Neural cell (in vitro differentiated cells): ENCODE results near the gene LRRC61. TPM values are rescaled to one million over a fixed set of nuclear protein-coding genes. Genes with fewer than 3 reads are reported as not detected.

Experiments used
- H2AFZ ChIP-seq: fragments of 200-600, 300-800 bp; sonication (generic), shearing (Covaris generic); 2 replicates; pipeline ENCODE4 v1.6.0; 2014; ENCODE audit warnings: low read depth, mild to moderate bottlenecking, antibody characterized with exemption, low read length, moderate library complexity
- H3F3A ChIP-seq: fragments of 200-600 bp; shearing (Covaris generic); 2 replicates; pipeline ENCODE4 v1.6.1; 2016; ENCODE audit warnings: mild to moderate bottlenecking, moderate library complexity, mixed read lengths, antibody characterized with exemption, low read length; ENCODE audit not compliant: insufficient read depth, poor library complexity, severe bottlenecking
- H3K27ac ChIP-seq: fragments of 200-600, 300-800 bp; sonication (generic), shearing (Covaris generic); 2 replicates; pipeline ENCODE4 v1.5.1; 2014; ENCODE audit warnings: mild to moderate bottlenecking, low read length, moderate library complexity
- H3K27me3 ChIP-seq: fragments of 300-800, 200-600 bp; sonication (generic), shearing (Covaris generic); 2 replicates; pipeline ENCODE4 v1.6.0; 2014; ENCODE audit warnings: mild to moderate bottlenecking, low read depth, low read length, moderate library complexity; ENCODE audit not compliant: insufficient read depth
- H3K36me3 ChIP-seq: fragments of 300-800, 200-600 bp; sonication (generic), shearing (Covaris generic); 2 replicates; pipeline ENCODE4 v1.5.1; 2014; ENCODE audit warnings: mild to moderate bottlenecking, antibody characterized with exemption, low read length, moderate library complexity; ENCODE audit not compliant: insufficient read depth
- H3K4me2 ChIP-seq: fragments of 300-800, 200-600 bp; sonication (generic), shearing (Covaris generic); 2 replicates; pipeline ENCODE4 v1.6.0; 2014; ENCODE audit warnings: mild to moderate bottlenecking, low read length
- H3K4me3 ChIP-seq: fragments of 300-800, 200-600 bp; sonication (generic), shearing (Covaris generic); 2 replicates; pipeline ENCODE4 v1.5.1; 2014; ENCODE audit warnings: mild to moderate bottlenecking, low read length, moderate library complexity
- H3K79me2 ChIP-seq: fragments of 200-600 bp; shearing (Covaris generic); replicated peaks from 2 replicates; pipeline ENCODE4 v1.6.0; 2014; ENCODE audit warnings: mild to moderate bottlenecking, low read length, moderate library complexity; ENCODE audit not compliant: insufficient read depth
- H3K9ac ChIP-seq: fragments of 300-800, 200-600 bp; sonication (generic), shearing (Covaris generic); 2 replicates; pipeline ENCODE4 v1.6.1; 2016; ENCODE audit warnings: mild to moderate bottlenecking, low read length, mixed read lengths
- H3K9me2 ChIP-seq: fragments of 200-600 bp; shearing (Covaris generic); 2 replicates; pipeline ENCODE4 v1.6.1; 2016; ENCODE audit warnings: mild to moderate bottlenecking, low read length, mixed read lengths; ENCODE audit not compliant: insufficient read depth
- H3K9me3 ChIP-seq: fragments of 200-600, 300-800 bp; sonication (generic), shearing (Covaris generic); 2 replicates; pipeline ENCODE4 v1.6.1; 2016; ENCODE audit warnings: mild to moderate bottlenecking, mixed run types, low read length, moderate library complexity, mixed read lengths
- H4K20me1 ChIP-seq: fragments of 200-600 bp; shearing (Covaris generic); 2 replicates; pipeline ENCODE4 v1.6.1; 2016; ENCODE audit warnings: mild to moderate bottlenecking, mixed run types; ENCODE audit not compliant: insufficient read depth
- EP300 ChIP-seq: fragments of 450-650 bp; conservative IDR thresholded peaks from 2 replicates; pipeline ENCODE4 v1.6.1; 2014; ENCODE audit warnings: antibody characterized with exemption, mild to moderate bottlenecking, moderate library complexity; ENCODE audit not compliant: poor library complexity, severe bottlenecking
- EZH2 ChIP-seq: fragments of 200-600, 300-800 bp; shearing (Covaris generic), sonication (generic); IDR thresholded peaks from 2 replicates; pipeline ENCODE4 v1.6.1; 2014; ENCODE audit warnings: antibody characterized with exemption, low read length, borderline replicate concordance, mild to moderate bottlenecking; ENCODE audit not compliant: insufficient read depth, poor library complexity, severe bottlenecking
- MXI1 ChIP-seq: fragments of 450-650 bp; conservative IDR thresholded peaks from 2 replicates; pipeline ENCODE4 v1.6.1; 2014; ENCODE audit warnings: antibody characterized with exemption, mild to moderate bottlenecking; ENCODE audit not compliant: poor library complexity, severe bottlenecking
- POLR2AphosphoS5 ChIP-seq: IDR thresholded peaks from 2 replicates; pipeline ENCODE4 v1.6.1; 2012
- RAD21 ChIP-seq: fragments of 450-650 bp; conservative IDR thresholded peaks from 2 replicates; pipeline ENCODE4 v1.6.1; 2014; ENCODE audit warnings: antibody characterized with exemption, mild to moderate bottlenecking, moderate library complexity
- SMC3 ChIP-seq: fragments of 450-650 bp; conservative IDR thresholded peaks from 2 replicates; pipeline ENCODE4 v1.6.1; 2014; ENCODE audit warnings: antibody characterized with exemption, mild to moderate bottlenecking, moderate library complexity; ENCODE audit not compliant: poor library complexity
- TAF1 ChIP-seq: IDR thresholded peaks from 2 replicates; pipeline ENCODE4 v1.6.1; 2012; ENCODE audit warnings: low read depth
- polyA plus RNA-seq: library from polyadenylated mRNA; depleted of rRNA; stranded (reverse); fragments of >200 nt; gene quantifications from 2 replicates; pipeline ENCODE4 v1.2.3, GENCODE V29; 2014
- TF ChIP-seq, protein P1 (sequence below): IDR thresholded peaks from 2 replicates; pipeline ENCODE4 v1.6.1; 2012; ENCODE audit warnings: borderline replicate concordance
- TF ChIP-seq, protein P2 (sequence below): fragments of 450-650 bp; IDR thresholded peaks from 2 replicates; pipeline ENCODE4 v1.5.1; 2014; ENCODE audit warnings: antibody characterized with exemption, mild to moderate bottlenecking, moderate library complexity; ENCODE audit not compliant: poor library complexity, severe bottlenecking

LRRC61 gene
- polyA plus RNA-seq, 1 donor from 2014 or later = 5.0 TPM

DNA sequence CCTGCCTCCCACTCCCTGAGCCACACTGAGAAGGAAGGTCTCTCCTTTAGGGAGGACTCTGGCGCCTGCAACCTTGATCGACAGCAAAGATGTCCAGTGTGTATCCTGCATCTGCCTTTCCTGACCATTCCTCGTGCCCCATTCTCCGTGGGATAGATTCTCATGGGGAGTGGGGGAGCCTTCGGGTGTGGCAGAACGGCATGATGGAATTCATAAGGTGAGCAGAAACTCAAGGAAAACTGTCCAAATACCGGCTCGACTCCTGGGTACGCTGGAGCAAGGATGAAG lies 18.9 kb downstream of the LRRC61 start:
- no peak overlapping the region for H3K27ac ChIP-seq
- H3K79me2 ChIP-seq = no peaks in the 10 kb centered on the region
- no peak overlapping the region for H3K4me3 ChIP-seq
- no peaks in the 10 kb centered on the region for H3F3A ChIP-seq
- TF ChIP-seq EZH2 = no peak
- no peak for TF ChIP-seq SMC3
- no peak for TF ChIP-seq RAD21
- no peak for TF ChIP-seq POLR2AphosphoS5
- no peak for TF ChIP-seq EP300
- TF ChIP-seq, protein P1, sequence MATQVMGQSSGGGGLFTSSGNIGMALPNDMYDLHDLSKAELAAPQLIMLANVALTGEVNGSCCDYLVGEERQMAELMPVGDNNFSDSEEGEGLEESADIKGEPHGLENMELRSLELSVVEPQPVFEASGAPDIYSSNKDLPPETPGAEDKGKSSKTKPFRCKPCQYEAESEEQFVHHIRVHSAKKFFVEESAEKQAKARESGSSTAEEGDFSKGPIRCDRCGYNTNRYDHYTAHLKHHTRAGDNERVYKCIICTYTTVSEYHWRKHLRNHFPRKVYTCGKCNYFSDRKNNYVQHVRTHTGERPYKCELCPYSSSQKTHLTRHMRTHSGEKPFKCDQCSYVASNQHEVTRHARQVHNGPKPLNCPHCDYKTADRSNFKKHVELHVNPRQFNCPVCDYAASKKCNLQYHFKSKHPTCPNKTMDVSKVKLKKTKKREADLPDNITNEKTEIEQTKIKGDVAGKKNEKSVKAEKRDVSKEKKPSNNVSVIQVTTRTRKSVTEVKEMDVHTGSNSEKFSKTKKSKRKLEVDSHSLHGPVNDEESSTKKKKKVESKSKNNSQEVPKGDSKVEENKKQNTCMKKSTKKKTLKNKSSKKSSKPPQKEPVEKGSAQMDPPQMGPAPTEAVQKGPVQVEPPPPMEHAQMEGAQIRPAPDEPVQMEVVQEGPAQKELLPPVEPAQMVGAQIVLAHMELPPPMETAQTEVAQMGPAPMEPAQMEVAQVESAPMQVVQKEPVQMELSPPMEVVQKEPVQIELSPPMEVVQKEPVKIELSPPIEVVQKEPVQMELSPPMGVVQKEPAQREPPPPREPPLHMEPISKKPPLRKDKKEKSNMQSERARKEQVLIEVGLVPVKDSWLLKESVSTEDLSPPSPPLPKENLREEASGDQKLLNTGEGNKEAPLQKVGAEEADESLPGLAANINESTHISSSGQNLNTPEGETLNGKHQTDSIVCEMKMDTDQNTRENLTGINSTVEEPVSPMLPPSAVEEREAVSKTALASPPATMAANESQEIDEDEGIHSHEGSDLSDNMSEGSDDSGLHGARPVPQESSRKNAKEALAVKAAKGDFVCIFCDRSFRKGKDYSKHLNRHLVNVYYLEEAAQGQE = no peak
- TF ChIP-seq TAF1 = no peak
- TF ChIP-seq, protein P2, sequence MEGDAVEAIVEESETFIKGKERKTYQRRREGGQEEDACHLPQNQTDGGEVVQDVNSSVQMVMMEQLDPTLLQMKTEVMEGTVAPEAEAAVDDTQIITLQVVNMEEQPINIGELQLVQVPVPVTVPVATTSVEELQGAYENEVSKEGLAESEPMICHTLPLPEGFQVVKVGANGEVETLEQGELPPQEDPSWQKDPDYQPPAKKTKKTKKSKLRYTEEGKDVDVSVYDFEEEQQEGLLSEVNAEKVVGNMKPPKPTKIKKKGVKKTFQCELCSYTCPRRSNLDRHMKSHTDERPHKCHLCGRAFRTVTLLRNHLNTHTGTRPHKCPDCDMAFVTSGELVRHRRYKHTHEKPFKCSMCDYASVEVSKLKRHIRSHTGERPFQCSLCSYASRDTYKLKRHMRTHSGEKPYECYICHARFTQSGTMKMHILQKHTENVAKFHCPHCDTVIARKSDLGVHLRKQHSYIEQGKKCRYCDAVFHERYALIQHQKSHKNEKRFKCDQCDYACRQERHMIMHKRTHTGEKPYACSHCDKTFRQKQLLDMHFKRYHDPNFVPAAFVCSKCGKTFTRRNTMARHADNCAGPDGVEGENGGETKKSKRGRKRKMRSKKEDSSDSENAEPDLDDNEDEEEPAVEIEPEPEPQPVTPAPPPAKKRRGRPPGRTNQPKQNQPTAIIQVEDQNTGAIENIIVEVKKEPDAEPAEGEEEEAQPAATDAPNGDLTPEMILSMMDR = no peak
- no peak for TF ChIP-seq MXI1
- H3K9me3 ChIP-seq = no peaks in the 10 kb centered on the region
- no peaks in the 10 kb centered on the region for H4K20me1 ChIP-seq
- H3K27me3 ChIP-seq = peaks cover 39% of the 10 kb centered on the region
- no peak overlapping the region for H3K9ac ChIP-seq
- H3K36me3 ChIP-seq = no peaks in the 10 kb centered on the region
- no peaks in the 10 kb centered on the region for H3K9me2 ChIP-seq
- H2AFZ ChIP-seq = no peak overlapping the region
- H3K4me2 ChIP-seq = no peak overlapping the region

DNA sequence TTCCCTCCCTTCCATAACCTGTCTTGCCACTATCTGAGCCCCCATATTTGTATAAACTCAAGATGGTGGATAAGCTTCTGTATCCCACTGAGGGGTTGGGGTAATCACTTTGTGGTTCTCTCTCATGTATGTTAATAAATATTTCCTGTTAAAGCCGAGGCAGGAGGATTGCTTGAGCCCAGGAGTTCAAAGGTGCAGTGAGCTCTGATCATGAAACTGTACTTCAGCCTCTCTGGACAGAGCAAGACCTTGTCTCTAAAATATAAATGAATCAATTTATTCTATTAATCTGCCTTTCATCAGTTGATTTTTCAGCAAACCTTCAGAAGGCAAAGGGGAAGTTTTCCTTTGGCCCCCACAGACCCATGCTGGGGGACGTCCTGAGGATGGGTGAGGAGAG lies 20.1 kb downstream of the LRRC61 start:
- no peaks in the 10 kb centered on the region for H3K9me2 ChIP-seq
- H3K27me3 ChIP-seq = peaks cover 39% of the 10 kb centered on the region
- TF ChIP-seq, protein P2 = no peak
- no peak for TF ChIP-seq SMC3
- H3K27ac ChIP-seq = no peak overlapping the region
- no peak overlapping the region for H3K4me3 ChIP-seq
- no peaks in the 10 kb centered on the region for H3K36me3 ChIP-seq
- no peaks in the 10 kb centered on the region for H3K79me2 ChIP-seq
- no peak overlapping the region for H3K4me2 ChIP-seq
- H3K9ac ChIP-seq = no peak overlapping the region
- no peaks in the 10 kb centered on the region for H3F3A ChIP-seq
- H2AFZ ChIP-seq = no peak overlapping the region
- no peaks in the 10 kb centered on the region for H4K20me1 ChIP-seq
- H3K9me3 ChIP-seq = peaks cover 3% of the 10 kb centered on the region
